Smooth muscle cell (in vitro differentiated cells): ENCODE measurements around the gene GPD1L. TPM values are rescaled to one million over a fixed set of nuclear protein-coding genes. Genes with fewer than 3 reads are reported as not detected.

Experiments
- DNase-seq: peaks from one replicate; lab custom pipeline; 2025; ENCODE audit not compliant: unreplicated experiment; lab: John Stamatoyannopoulos, UW
- H2AFZ ChIP-seq: fragments of 200-600 bp; sonication (generic); 2 replicates; pipeline ENCODE4 v1.6.0; 2016; ENCODE audit warnings: antibody characterized with exemption, low read depth, mild to moderate bottlenecking
- H3F3A ChIP-seq: fragments of 200-600 bp; sonication (generic); 2 replicates; pipeline ENCODE4 v1.6.0; 2017; ENCODE audit warnings: antibody characterized with exemption, low read depth
- H3K27ac ChIP-seq: fragments of 200-600 bp; sonication (generic); 2 replicates; pipeline ENCODE4 v1.5.1; 2016; ENCODE audit warnings: low read depth, mild to moderate bottlenecking
- H3K27me3 ChIP-seq: fragments of 200-600 bp; sonication (generic); 2 replicates; pipeline ENCODE4 v1.6.1; 2016; ENCODE audit warnings: low read depth, mild to moderate bottlenecking
- H3K36me3 ChIP-seq: fragments of 200-600 bp; sonication (generic); 2 replicates; pipeline ENCODE4 v1.5.1; 2016; ENCODE audit warnings: low read depth
- H3K4me1 ChIP-seq: fragments of 200-600 bp; sonication (generic); 2 replicates; pipeline ENCODE4 v1.5.1; 2016; ENCODE audit warnings: low read depth
- H3K4me2 ChIP-seq: fragments of 200-600 bp; sonication (generic); 2 replicates; pipeline ENCODE4 v1.6.0; 2016; ENCODE audit warnings: mild to moderate bottlenecking
- H3K4me3 ChIP-seq: fragments of 200-600 bp; sonication (generic); 2 replicates; pipeline ENCODE4 v1.5.1; 2016; ENCODE audit warnings: mild to moderate bottlenecking
- H3K79me2 ChIP-seq: fragments of 200-600 bp; sonication (generic); 2 replicates; pipeline ENCODE4 v1.6.0; 2016; ENCODE audit warnings: low read depth, mild to moderate bottlenecking
- H3K9ac ChIP-seq: fragments of 200-600 bp; sonication (generic); 2 replicates; pipeline ENCODE4 v1.6.0; 2016; ENCODE audit warnings: low read depth
- H3K9me3 ChIP-seq: fragments of 200-600 bp; sonication (generic); replicated peaks from 2 replicates; pipeline ENCODE4 v1.5.1; 2016; ENCODE audit warnings: low read depth
- H4K20me1 ChIP-seq: fragments of 200-600 bp; sonication (generic); 2 replicates; pipeline ENCODE4 v1.6.0; 2016; ENCODE audit warnings: low read depth
- CTCF ChIP-seq: fragments of 200-600 bp; sonication (generic); IDR thresholded peaks from 2 replicates; pipeline ENCODE4 v1.5.1; 2017; ENCODE audit warnings: borderline replicate concordance, mild to moderate bottlenecking, antibody characterized with exemption; ENCODE audit not compliant: insufficient read depth, poor library complexity, severe bottlenecking
- WGBS: methylation state at CpG from one replicate; pipeline ENCODE4 v1.1.7; 2016; ENCODE audit warnings: low lambda C conversion rate; 5-methylcytosine and 5-hydroxymethylcytosine counted together
- polyA plus RNA-seq: library from polyadenylated mRNA; unstranded; fragments of >200 nt; fragmentation: Nextera tagmentation; extraction: Ambion mirVana; gene quantifications from 2 replicates; pipeline ENCODE4 v1.2.1, GENCODE V29; 2016
- total RNA-seq: library from RNA; depleted of rRNA; stranded (reverse); fragments of >200 nt; gene quantifications from 2 replicates; pipeline ENCODE4 v1.2.3, GENCODE V29; 2014

GPD1L gene
- total and polyA plus RNA-seq, 2 experiments from 2014 or later, result 3.6 to 8.2 TPM

GRCh38 chr3:32089476-32089875 lies 16.9 kb upstream of the GPD1L start:
- H2AFZ ChIP-seq, result no peak overlapping the region
- no peak for DNase-seq
- H3K9me3 ChIP-seq, result no peaks in the 10 kb centered on the region
- no peak for TF ChIP-seq CTCF
- no peak overlapping the region for H3K4me3 ChIP-seq
- no peaks in the 10 kb centered on the region for H4K20me1 ChIP-seq
- no peaks in the 10 kb centered on the region for H3K79me2 ChIP-seq
- H3K4me1 ChIP-seq, result no peaks in the 10 kb centered on the region
- H3K36me3 ChIP-seq, result no peaks in the 10 kb centered on the region
- no peaks in the 10 kb centered on the region for H3K27me3 ChIP-seq
- H3F3A ChIP-seq, result no peaks in the 10 kb centered on the region
- WGBS, result 92% methylated on average over 6 of the region's 6 CpGs
- no peak overlapping the region for H3K9ac ChIP-seq
- H3K27ac ChIP-seq, result no peak overlapping the region
- H3K4me2 ChIP-seq, result no peak overlapping the region

- no peaks in the 10 kb centered on the region for H3K27me3 ChIP-seq
- H3K9me3 ChIP-seq, result no peaks in the 10 kb centered on the region
- no peak overlapping the region for H3K27ac ChIP-seq
- no peak for TF ChIP-seq CTCF
- no peaks in the 10 kb centered on the region for H3K4me1 ChIP-seq
- no peak overlapping the region for H3K9ac ChIP-seq
- no peak overlapping the region for H3K4me3 ChIP-seq
- H3K36me3 ChIP-seq, result no peaks in the 10 kb centered on the region
- WGBS, result 92% methylated on average over 5 of the region's 5 CpGs
- H3K4me2 ChIP-seq, result no peak overlapping the region
- H3F3A ChIP-seq, result no peaks in the 10 kb centered on the region
- no peak overlapping the region for H2AFZ ChIP-seq
- H4K20me1 ChIP-seq, result no peaks in the 10 kb centered on the region
- no peak for DNase-seq
- H3K79me2 ChIP-seq, result no peaks in the 10 kb centered on the region
Observed at GRCh38 chr3:32093204-32093603, 13.2 kb upstream of the GPD1L start.

- no peak overlapping the region for H3K9ac ChIP-seq
- no peaks in the 10 kb centered on the region for H3F3A ChIP-seq
- H3K4me2 ChIP-seq, result no peak overlapping the region
- H3K79me2 ChIP-seq, result no peaks in the 10 kb centered on the region
- H3K27me3 ChIP-seq, result no peaks in the 10 kb centered on the region
- no peak overlapping the region for H3K27ac ChIP-seq
- H3K36me3 ChIP-seq, result no peaks in the 10 kb centered on the region
- no peak overlapping the region for H2AFZ ChIP-seq
- DNase-seq, result no peak
- TF ChIP-seq CTCF, result no peak
- 59% methylated on average over 3 of the region's 3 CpGs for WGBS
- H3K4me1 ChIP-seq, result no peaks in the 10 kb centered on the region
- H4K20me1 ChIP-seq, result no peaks in the 10 kb centered on the region
- H3K9me3 ChIP-seq, result no peaks in the 10 kb centered on the region
- H3K4me3 ChIP-seq, result no peak overlapping the region
Observed at GRCh38 chr3:32095431-32095830, 11.0 kb upstream of the GPD1L start.

GRCh38 chr3:32097768-32098167 lies 8.7 kb upstream of the GPD1L start:
- peaks cover 6% of the 10 kb centered on the region for H3K9me3 ChIP-seq
- H3K27me3 ChIP-seq, result no peaks in the 10 kb centered on the region
- no peak overlapping the region for H3K27ac ChIP-seq
- H3K4me2 ChIP-seq, result no peak overlapping the region
- H3K4me1 ChIP-seq, result no peaks in the 10 kb centered on the region
- H2AFZ ChIP-seq, result no peak overlapping the region
- no peak for TF ChIP-seq CTCF
- H3F3A ChIP-seq, result no peaks in the 10 kb centered on the region
- H3K79me2 ChIP-seq, result no peaks in the 10 kb centered on the region
- no peak overlapping the region for H3K9ac ChIP-seq
- DNase-seq, result no peak
- no peaks in the 10 kb centered on the region for H3K36me3 ChIP-seq
- no peak overlapping the region for H3K4me3 ChIP-seq
- 96% methylated on average over 1 of the region's 1 CpG for WGBS
- no peaks in the 10 kb centered on the region for H4K20me1 ChIP-seq
